ENCODE data around the gene RNF11. TPM values are rescaled to one million over a fixed set of nuclear protein-coding genes. Genes with fewer than 3 reads are reported as not detected.

Gene RNF11
- polyA plus RNA-seq, 6 donors from 2014 or later, result 5.4 to 14.3 (median 8.3) TPM

- H3K27ac Mint-ChIP-seq, result no peak overlapping the region
- DNase-seq (no peak), ATAC-seq (ENCODE audit: low read depth in 2 of 2) (no peak)
- peaks cover 0 to 3% of the 10 kb centered on the region in 2 donors for H3K36me3 Mint-ChIP-seq
- peaks cover 0 to 1% (median 0%) of the 10 kb centered on the region in 7 donors for H3K9me3 Mint-ChIP-seq
- H3K27me3 Mint-ChIP-seq, result no peaks in the 10 kb centered on the region
- H3K4me3 Mint-ChIP-seq, result no peak overlapping the region
- peaks cover 4 to 6% (median 5%) of the 10 kb centered on the region in 3 donors for H3K4me1 Mint-ChIP-seq
Measured at GRCh38 chr1:51253691-51254090, 17.6 kb downstream of the RNF11 start.

DNA sequence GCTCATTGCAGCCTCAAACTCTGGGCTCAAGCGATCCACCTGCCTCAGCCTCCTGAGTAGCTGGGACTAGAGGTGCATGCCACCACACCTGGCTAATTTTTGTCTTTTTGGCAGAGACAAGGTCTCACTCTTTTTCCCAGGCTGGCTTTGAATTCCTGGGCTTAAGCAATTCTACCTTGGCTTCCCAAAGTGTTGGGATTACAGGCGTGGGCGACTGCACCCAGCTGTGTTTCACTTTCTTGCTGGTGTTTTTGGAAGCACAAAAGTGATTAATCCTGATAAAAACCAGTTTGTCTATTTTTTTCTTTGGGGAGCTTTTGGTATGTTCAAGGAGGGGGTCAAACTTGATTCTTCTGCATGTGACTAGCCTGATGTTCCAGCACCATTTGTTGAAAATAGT is 19.3 kb downstream of the RNF11 start:
- DNase-seq (no peak), ATAC-seq (ENCODE audit: low read depth in 2 of 2) (no peak)
- H3K4me3 Mint-ChIP-seq, result no peak overlapping the region
- H3K36me3 Mint-ChIP-seq, result peaks cover 0 to 3% of the 10 kb centered on the region in 2 donors
- H3K4me1 Mint-ChIP-seq, result peaks cover 4 to 6% (median 5%) of the 10 kb centered on the region in 3 donors
- no peaks in the 10 kb centered on the region for H3K27me3 Mint-ChIP-seq
- H3K9me3 Mint-ChIP-seq, result peaks cover 0 to 1% (median 0%) of the 10 kb centered on the region in 7 donors
- no peak overlapping the region for H3K27ac Mint-ChIP-seq

GRCh38 chr1:51263147-51263877 is 27.2 kb downstream of the RNF11 start:
- ATAC-seq (ENCODE audit: low read depth in 2 of 2), result no peak
- DNase-seq, result no peak
- Mint-ChIP-seq H3K27ac (no peak overlapping the region), H3K27me3 (no peaks in the 10 kb centered on the region), H3K4me3 (no peak overlapping the region), H3K36me3 (no peaks in the 10 kb centered on the region), H3K9me3 (no peaks in the 10 kb centered on the region), H3K4me1 (peaks cover 21 to 35% (median 22%) of the 10 kb centered on the region in 3 donors)

DNA sequence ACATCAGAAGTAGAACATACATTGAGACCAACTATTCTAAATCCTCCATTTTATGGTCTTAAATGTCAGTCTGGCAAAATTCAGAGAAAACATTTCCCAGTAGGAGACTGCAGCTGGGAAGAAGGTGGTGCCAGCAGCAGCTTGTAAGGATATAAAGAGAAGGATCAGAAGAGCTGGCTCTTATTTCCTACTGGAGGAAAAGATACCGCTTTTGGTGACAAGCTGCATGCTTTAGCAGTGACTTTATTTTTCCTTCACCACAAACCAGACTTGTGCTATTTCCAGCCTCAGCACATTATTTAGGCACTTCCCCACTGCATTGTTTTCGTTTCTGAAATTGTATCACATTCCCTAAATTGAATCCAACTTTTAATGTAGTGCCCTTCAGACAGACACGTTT is 28.4 kb downstream of the RNF11 start:
- ATAC-seq (ENCODE audit: low read depth in 2 of 2) (no peak), DNase-seq (no peak)
- H3K9me3 Mint-ChIP-seq, result no peaks in the 10 kb centered on the region
- no peak overlapping the region for H3K4me3 Mint-ChIP-seq
- no peaks in the 10 kb centered on the region for H3K36me3 Mint-ChIP-seq
- no peaks in the 10 kb centered on the region for H3K27me3 Mint-ChIP-seq
- peak overlapping the region in 2 of 6 donors; percentile 42 to 47 for H3K27ac Mint-ChIP-seq
- H3K4me1 Mint-ChIP-seq, result peaks cover 26 to 43% (median 28%) of the 10 kb centered on the region in 3 donors

- no peak for ATAC-seq (ENCODE audit: low read depth in 2 of 2)
- Mint-ChIP-seq H3K36me3 (peaks cover 0 to 1% of the 10 kb centered on the region in 2 donors), H3K9me3 (no peaks in the 10 kb centered on the region), H3K27me3 (no peaks in the 10 kb centered on the region), H3K4me3 (no peak overlapping the region), H3K27ac (no peak overlapping the region), H3K4me1 (peaks cover 26 to 43% (median 28%) of the 10 kb centered on the region in 3 donors)
- DNase-seq, result no peak
Measured at GRCh38 chr1:51265618-51266017, 29.5 kb downstream of the RNF11 start.

DNA sequence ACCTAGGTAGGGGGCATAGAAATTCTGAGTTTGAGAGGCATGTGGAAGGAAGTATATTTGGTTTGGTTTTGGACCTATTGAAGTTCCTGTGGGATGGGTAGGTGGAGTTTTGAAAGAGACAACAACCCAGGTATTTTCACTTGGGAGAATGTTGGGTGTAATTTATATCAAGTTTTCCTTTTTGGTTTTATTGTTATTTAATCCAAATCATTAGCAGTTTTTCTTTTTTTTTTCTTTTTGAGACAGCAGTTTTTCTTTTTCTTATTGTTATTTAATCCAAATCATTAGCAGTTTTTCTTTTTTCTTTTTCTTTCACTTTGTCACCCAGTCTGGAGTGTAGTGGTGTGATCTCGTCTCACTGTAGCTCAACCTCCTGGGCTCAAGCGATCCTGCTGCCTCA is 30.1 kb downstream of the RNF11 start:
- ATAC-seq (ENCODE audit: low read depth in 2 of 2) (no peak), DNase-seq (no peak)
- no peak overlapping the region for H3K4me3 Mint-ChIP-seq
- peaks cover 5 to 7% of the 10 kb centered on the region in 2 donors for H3K36me3 Mint-ChIP-seq
- H3K9me3 Mint-ChIP-seq, result no peaks in the 10 kb centered on the region
- H3K4me1 Mint-ChIP-seq, result peaks cover 26 to 43% (median 28%) of the 10 kb centered on the region in 3 donors
- H3K27me3 Mint-ChIP-seq, result no peaks in the 10 kb centered on the region
- no peak overlapping the region for H3K27ac Mint-ChIP-seq

DNA sequence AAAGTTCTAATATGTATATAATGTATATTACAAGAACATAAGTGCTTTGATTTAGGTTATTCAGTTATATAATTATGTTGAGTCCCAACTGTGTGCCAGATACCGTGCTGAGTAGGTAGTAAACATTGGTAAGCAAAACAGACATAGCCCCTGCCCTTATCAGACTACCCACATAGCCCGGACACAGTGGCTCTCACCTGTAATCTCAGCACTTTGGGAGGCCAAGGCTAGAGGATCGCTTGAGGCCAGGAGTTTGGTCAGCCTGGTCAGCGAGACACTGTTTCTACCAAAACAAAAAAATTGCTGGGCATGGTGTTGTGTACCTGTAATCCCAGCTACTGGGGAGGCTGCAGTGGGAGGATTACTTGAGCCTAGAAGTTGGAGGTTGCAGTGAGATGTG is 30.7 kb downstream of the RNF11 start:
- H3K4me3 Mint-ChIP-seq, result no peak overlapping the region
- no peaks in the 10 kb centered on the region for H3K9me3 Mint-ChIP-seq
- H3K27ac Mint-ChIP-seq, result peak overlapping the region in 2 of 6 donors; percentile 20 to 74

DNA sequence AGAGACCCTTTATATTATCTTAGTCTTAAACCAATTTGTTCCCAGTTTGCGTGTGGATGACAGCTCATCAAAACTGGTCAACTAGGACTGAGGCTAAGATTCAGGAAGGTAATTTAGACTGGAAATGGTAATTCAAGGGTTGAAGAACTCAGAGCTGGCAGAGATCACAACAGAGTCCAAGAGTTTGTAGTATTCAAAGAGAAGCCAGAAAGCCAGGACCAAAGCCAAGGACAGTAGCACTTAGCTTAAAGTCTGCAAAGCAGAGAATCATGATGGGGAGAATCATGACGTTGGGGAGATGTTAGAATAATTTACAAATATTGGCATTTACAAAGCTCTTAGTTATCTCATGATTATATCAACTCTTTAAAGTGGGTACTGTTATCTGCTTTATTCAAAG is 32.6 kb downstream of the RNF11 start:
- peaks cover 19 to 35% (median 22%) of the 10 kb centered on the region in 3 donors for H3K4me1 Mint-ChIP-seq
- ATAC-seq (ENCODE audit: low read depth in 2 of 2), result peak in 1 of 2 donors; percentile 33
- H3K27ac Mint-ChIP-seq, result peak overlapping the region in 4 of 6 donors; percentile 0 to 89 (median 80)
- peaks cover 8% of the 10 kb centered on the region in 2 donors for H3K36me3 Mint-ChIP-seq
- no peak for DNase-seq
- H3K4me3 Mint-ChIP-seq, result peak overlapping the region in 2 of 8 donors; percentile 15 to 36
- no peaks in the 10 kb centered on the region for H3K27me3 Mint-ChIP-seq
- H3K9me3 Mint-ChIP-seq, result no peaks in the 10 kb centered on the region

More for the DNA sequence above, 30.7 kb downstream of the RNF11 start:
- ATAC-seq (ENCODE audit: low read depth in 2 of 2), result no peak
- no peaks in the 10 kb centered on the region for H3K27me3 Mint-ChIP-seq
- H3K36me3 Mint-ChIP-seq, result peaks cover 8% of the 10 kb centered on the region in 2 donors
- peaks cover 26 to 43% (median 28%) of the 10 kb centered on the region in 3 donors for H3K4me1 Mint-ChIP-seq
- DNase-seq, result no peak

DNA sequence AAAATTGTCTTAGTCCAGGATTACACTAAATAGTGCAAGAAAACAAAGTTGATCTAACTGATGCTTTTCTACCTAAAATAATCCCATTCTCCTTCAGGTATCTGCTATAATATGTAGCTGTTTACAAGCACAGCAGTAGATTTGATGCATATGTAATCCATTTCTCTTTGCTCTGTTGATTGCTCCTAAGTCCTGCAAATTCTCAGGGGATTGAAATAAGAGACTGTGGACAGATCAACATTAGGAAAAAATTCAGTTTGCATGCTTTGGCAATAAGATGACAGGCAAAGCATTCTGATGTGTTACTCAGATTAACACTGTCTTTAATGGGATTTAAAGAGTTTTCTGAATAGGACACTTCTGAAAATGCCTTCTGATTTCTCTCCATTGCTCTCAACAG is 34.7 kb downstream of the RNF11 start:
- DNase-seq (no peak), ATAC-seq (ENCODE audit: low read depth in 2 of 2) (no peak)
- no peaks in the 10 kb centered on the region for H3K9me3 Mint-ChIP-seq
- H3K27ac Mint-ChIP-seq, result no peak overlapping the region
- peaks cover 8% of the 10 kb centered on the region in 2 donors for H3K36me3 Mint-ChIP-seq
- H3K4me1 Mint-ChIP-seq, result peaks cover 14 to 21% (median 16%) of the 10 kb centered on the region in 3 donors
- no peak overlapping the region for H3K4me3 Mint-ChIP-seq
- no peaks in the 10 kb centered on the region for H3K27me3 Mint-ChIP-seq

- Mint-ChIP-seq H3K36me3 (peaks cover 8% of the 10 kb centered on the region in 2 donors), H3K27ac (no peak overlapping the region), H3K27me3 (no peaks in the 10 kb centered on the region), H3K9me3 (no peaks in the 10 kb centered on the region), H3K4me3 (no peak overlapping the region), H3K4me1 (peaks cover 9 to 12% (median 9%) of the 10 kb centered on the region in 3 donors)
- ATAC-seq (ENCODE audit: low read depth in 2 of 2) (no peak), DNase-seq (no peak)
Measured at GRCh38 chr1:51272916-51273315, 36.8 kb downstream of the RNF11 start.

- H3K36me3 Mint-ChIP-seq, result peaks cover 8% of the 10 kb centered on the region in 2 donors
- ATAC-seq (ENCODE audit: low read depth in 2 of 2), result no peak
Measured at GRCh38 chr1:51274676-51275075, 38.6 kb downstream of the RNF11 start.

GRCh38 chr1:51276286-51276685 is 40.2 kb downstream of the RNF11 start:
- Mint-ChIP-seq H3K27ac (no peak overlapping the region), H3K9me3 (no peaks in the 10 kb centered on the region), H3K4me1 (no peaks in the 10 kb centered on the region), H3K27me3 (no peaks in the 10 kb centered on the region), H3K36me3 (peaks cover under 1 to 1% of the 10 kb centered on the region in 2 donors), H3K4me3 (no peak overlapping the region)
- DNase-seq (no peak), ATAC-seq (ENCODE audit: low read depth in 2 of 2) (no peak)

More at GRCh38 chr1:51274676-51275075, 38.6 kb downstream of the RNF11 start:
- H3K27ac Mint-ChIP-seq, result no peak overlapping the region
- H3K4me1 Mint-ChIP-seq, result no peaks in the 10 kb centered on the region
- no peaks in the 10 kb centered on the region for H3K27me3 Mint-ChIP-seq
- H3K9me3 Mint-ChIP-seq, result no peaks in the 10 kb centered on the region
- no peak overlapping the region for H3K4me3 Mint-ChIP-seq
- no peak for DNase-seq

DNA sequence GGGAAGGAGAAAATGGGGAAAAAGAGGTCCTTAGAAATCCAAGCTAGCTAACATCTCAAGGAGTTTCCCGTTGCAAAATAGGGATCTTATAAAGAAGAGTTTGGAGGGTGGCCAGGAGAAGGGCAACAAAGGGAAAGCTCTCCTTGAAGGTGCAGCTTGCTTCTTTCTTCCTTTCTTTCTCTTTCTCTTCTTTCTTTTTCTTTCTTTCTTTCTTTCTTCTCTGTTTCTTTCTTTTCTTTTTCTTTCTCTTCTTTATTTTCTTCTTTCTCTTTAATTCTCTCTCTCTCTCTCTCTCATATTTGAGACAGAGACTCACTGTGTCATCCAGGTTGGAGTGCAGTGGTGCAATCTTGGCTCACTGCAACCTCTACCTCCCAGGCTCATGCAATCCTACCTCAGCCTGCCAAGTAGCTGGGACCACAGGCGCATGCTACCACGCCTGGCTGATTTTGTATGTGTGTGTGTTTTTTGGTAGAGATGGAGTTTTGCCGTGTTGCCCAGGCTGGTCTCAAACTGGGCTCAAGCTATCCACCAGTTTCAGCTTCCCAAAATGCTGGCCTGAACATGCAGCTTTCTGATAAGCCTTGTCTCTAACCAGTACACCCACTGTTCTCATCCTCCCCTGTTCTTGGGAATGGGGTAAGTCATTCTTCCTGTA is 44.4 kb downstream of the RNF11 start:
- no peak overlapping the region for H3K4me3 Mint-ChIP-seq
- no peaks in the 10 kb centered on the region for H3K27me3 Mint-ChIP-seq
- H3K4me1 Mint-ChIP-seq, result no peaks in the 10 kb centered on the region
- no peak for DNase-seq
- no peaks in the 10 kb centered on the region for H3K36me3 Mint-ChIP-seq
- ATAC-seq (ENCODE audit: low read depth in 2 of 2), result no peak
- no peaks in the 10 kb centered on the region for H3K9me3 Mint-ChIP-seq
- H3K27ac Mint-ChIP-seq, result peak overlapping the region in 1 of 6 donors; percentile 52

GRCh38 chr1:51281807-51282206 is 45.7 kb downstream of the RNF11 start:
- Mint-ChIP-seq H3K4me3 (no peak overlapping the region), H3K27me3 (no peaks in the 10 kb centered on the region), H3K27ac (no peak overlapping the region), H3K9me3 (no peaks in the 10 kb centered on the region), H3K36me3 (no peaks in the 10 kb centered on the region), H3K4me1 (no peaks in the 10 kb centered on the region)
- no peak for ATAC-seq (ENCODE audit: low read depth in 2 of 2)
- no peak for DNase-seq

Measured in naive B cell (primary cell).